ENCODE results near the gene GAL3ST2. TPM values are rescaled to one million over a fixed set of nuclear protein-coding genes. Genes with fewer than 3 reads are reported as not detected.
A peak's percentile ranks its signal among the peaks of the same experiment; 100 is the strongest.

The GAL3ST2 gene
- total RNA-seq, 2 donors from 2014 or later: 2.4 TPM; not detected in 1

DNA sequence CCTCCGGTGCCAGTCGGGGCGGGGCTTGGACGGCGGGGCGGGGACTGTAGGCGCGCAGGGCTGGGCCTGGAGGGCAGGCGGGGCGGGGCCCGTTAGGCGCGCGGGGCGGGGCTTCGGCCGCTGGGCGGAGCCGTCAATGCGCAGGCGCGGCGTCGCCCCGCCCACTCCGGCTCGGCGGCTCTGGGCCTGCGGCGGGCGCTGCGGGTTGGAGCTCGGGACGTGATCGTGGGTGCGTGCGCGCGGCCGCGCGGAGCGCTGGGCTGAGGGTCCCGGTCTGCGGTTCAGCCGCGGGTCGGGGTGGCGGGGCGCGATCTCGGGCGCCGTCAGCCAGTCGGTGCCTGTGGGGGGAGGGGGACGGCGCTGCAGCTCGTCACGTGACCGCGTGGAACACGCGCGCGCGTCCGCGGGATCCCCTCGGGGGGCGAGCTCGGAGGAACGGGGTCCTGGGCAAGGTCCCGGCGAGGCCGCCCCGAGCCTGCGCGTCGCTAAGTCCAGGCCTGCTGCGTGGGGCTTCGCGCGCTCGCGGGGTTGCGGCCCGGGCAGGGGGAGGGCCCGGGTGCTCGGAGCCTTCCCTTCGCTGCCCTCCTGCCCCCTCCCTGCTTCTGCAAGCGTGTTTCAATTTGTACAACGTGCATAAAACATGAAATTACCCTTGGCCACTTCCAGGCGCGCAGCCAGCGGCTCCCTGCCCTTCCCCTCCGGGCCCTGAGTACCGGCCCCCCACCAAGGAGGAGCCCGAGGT lies 42.0 kb upstream of the GAL3ST2 start, which contains the start of gene D2HGDH:
Gene D2HGDH (plus strand): TSS at position 164 of the 742 bp plus-strand sequence. CDS start 595 bp downstream, outside the sequence.
- peak within 1 kb of the TSS; percentile 82 to 90 for H3K27ac ChIP-seq
- TF ChIP-seq, protein P1, sequence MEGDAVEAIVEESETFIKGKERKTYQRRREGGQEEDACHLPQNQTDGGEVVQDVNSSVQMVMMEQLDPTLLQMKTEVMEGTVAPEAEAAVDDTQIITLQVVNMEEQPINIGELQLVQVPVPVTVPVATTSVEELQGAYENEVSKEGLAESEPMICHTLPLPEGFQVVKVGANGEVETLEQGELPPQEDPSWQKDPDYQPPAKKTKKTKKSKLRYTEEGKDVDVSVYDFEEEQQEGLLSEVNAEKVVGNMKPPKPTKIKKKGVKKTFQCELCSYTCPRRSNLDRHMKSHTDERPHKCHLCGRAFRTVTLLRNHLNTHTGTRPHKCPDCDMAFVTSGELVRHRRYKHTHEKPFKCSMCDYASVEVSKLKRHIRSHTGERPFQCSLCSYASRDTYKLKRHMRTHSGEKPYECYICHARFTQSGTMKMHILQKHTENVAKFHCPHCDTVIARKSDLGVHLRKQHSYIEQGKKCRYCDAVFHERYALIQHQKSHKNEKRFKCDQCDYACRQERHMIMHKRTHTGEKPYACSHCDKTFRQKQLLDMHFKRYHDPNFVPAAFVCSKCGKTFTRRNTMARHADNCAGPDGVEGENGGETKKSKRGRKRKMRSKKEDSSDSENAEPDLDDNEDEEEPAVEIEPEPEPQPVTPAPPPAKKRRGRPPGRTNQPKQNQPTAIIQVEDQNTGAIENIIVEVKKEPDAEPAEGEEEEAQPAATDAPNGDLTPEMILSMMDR (IDR thresholded peaks at IDR 0.05): peak in 1 of 4 experiments; percentile 3
- TF ChIP-seq POLR2A (IDR thresholded peaks at IDR 0.05) (peak; percentile 77), POLR2AphosphoS5 (IDR thresholded peaks at IDR 0.05) (no peak)
- DNase-seq (ENCODE audit: low spot score): peak; percentile 92
- no peaks in the 10 kb centered on the region for H3K36me3 ChIP-seq
- H3K27me3 ChIP-seq (replicated peaks; ENCODE audit: insufficient read depth): no peaks in the 10 kb centered on the region
- intact Hi-C loops (cut with DNase I): loop anchor here (5.0 kb wide), 1 partner anchor 143 kb away; no protein-coding TSS in a partner anchor
- WGBS: 1% methylated on average over 25 of the region's 98 CpGs
- no peaks in the 10 kb centered on the region for H3K4me1 ChIP-seq (replicated peaks)
- H3K4me3 ChIP-seq: peak within 1 kb of the TSS; percentile 79 to 93
- no peaks in the 10 kb centered on the region for H3K9me3 ChIP-seq

DNA sequence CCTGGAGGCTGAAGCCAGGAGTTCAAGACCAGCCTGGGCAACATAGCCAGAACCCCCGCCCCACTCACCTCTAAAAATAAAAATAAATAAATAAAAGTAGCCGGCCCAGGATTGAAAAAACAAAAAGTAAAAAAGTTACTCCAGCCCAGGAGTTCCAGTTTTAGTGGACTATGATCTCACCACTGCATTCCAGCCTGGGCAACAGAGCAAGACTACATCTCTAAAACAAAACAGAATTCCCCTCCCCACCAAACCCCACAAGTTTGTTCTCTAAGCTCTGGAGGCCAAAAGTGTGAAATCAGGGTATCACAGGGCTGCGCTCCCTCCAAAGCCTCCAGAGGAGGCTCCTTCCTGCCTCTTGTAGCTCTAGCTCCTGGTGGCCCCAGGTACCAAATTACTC lies 40.5 kb upstream of the GAL3ST2 start:
- no peak overlapping the region for H3K27ac ChIP-seq

DNA sequence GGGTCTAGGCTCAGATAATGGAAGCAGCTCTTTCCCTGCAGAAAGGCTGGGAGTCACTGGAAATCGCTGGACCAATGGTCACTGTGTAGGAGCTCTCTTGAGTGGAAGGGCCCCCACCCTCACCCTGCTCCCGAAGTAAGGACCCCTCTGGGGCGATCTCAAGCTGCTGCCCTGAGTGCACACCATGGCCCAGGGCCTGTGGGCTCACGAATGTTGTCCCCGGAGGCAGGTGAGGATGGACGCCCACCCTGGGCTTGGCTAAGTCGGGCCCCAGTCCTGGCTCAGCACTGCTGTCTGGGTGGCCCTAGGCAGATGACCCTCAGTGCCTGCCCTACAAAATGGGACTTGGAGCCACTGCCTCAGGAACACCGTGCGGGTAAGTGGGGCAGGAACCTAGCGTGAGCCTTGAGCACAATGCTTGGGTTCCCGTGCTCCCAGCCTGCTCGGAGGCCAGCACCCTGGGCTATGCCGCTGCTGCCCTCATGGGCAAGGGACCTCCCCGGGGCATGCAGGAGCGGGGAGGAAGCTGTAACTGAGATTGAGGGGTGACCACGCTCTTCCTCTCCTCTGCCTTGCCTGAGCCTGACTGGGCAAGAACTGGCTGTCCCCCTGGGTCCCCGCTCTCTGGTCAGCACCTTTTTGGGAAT lies 38.5 kb upstream of the GAL3ST2 start:
- DNase-seq (ENCODE audit: low spot score): no peak
- Histone ChIP-seq H3K36me3 (no peaks in the 10 kb centered on the region), H3K27ac (no peak overlapping the region), H3K4me1 (replicated peaks) (no peaks in the 10 kb centered on the region), H3K9me3 (no peaks in the 10 kb centered on the region), H3K4me3 (no peak overlapping the region), H3K27me3 (replicated peaks; ENCODE audit: insufficient read depth) (no peaks in the 10 kb centered on the region)
- 93% methylated on average over 17 of the region's 17 CpGs for WGBS
- intact Hi-C loops (cut with DNase I): no loop called here
- TF ChIP-seq POLR2AphosphoS5 (IDR thresholded peaks at IDR 0.05) (no peak), POLR2A (IDR thresholded peaks at IDR 0.05) (no peak)
- TF ChIP-seq, protein P1 (IDR thresholded peaks at IDR 0.05): no peak

More for the DNA sequence above, 40.5 kb upstream of the GAL3ST2 start:
- 81% methylated on average over 3 of the region's 3 CpGs for WGBS
- H3K27me3 ChIP-seq (replicated peaks; ENCODE audit: insufficient read depth): no peaks in the 10 kb centered on the region
- TF ChIP-seq, protein P1 (IDR thresholded peaks at IDR 0.05): no peak
- H3K36me3 ChIP-seq: no peaks in the 10 kb centered on the region
- DNase-seq (ENCODE audit: low spot score): no peak
- H3K4me3 ChIP-seq: no peak overlapping the region
- intact Hi-C loops (cut with DNase I): no loop called here
- no peaks in the 10 kb centered on the region for H3K9me3 ChIP-seq
- H3K4me1 ChIP-seq (replicated peaks): no peaks in the 10 kb centered on the region

DNA sequence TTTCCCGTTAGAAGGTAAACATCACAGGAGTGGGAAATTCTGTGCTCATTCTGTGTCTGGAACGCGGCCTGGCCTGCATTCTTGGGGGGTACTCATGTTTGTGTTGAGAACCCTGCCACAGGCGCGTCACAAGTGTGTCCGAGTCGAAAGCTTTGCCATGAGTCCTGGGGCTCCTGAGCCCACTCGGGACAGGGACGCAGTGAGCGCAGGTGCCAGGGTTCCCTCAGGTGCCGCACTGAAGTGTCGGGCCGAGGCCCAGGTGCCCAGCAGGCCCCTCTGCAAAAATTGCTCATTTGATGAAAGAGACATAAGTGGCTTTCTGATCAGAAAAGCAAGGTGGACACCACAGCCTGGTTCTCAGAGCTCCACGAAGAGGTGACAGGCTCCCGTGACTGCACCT lies 37.4 kb upstream of the GAL3ST2 start:
- H3K4me1 ChIP-seq (replicated peaks): no peaks in the 10 kb centered on the region
- no peak overlapping the region for H3K4me3 ChIP-seq
- no peaks in the 10 kb centered on the region for H3K9me3 ChIP-seq
- H3K36me3 ChIP-seq: peaks cover 0 to 4% of the 10 kb centered on the region in 2 donors
- no peak for DNase-seq (ENCODE audit: low spot score)
- H3K27ac ChIP-seq: no peak overlapping the region
- 91% methylated on average over 15 of the region's 15 CpGs for WGBS
- no peaks in the 10 kb centered on the region for H3K27me3 ChIP-seq (replicated peaks; ENCODE audit: insufficient read depth)
- TF ChIP-seq, protein P1 (IDR thresholded peaks at IDR 0.05): no peak
- TF ChIP-seq POLR2A (IDR thresholded peaks at IDR 0.05) (no peak), POLR2AphosphoS5 (IDR thresholded peaks at IDR 0.05) (no peak)
- intact Hi-C loops (cut with DNase I): no loop called here
